HG02981 (cell line): ENCODE measurements around the gene ZFC3H1.

Experiments
- ATAC-seq: cut with Tn5 transposase; IDR thresholded peaks from one replicate; pipeline ENCODE4 v1.9.1; 2021; ENCODE audit warnings: mild to moderate bottlenecking, moderate library complexity; ENCODE audit not compliant: unreplicated experiment

Gene ZFC3H1

GRCh38 chr12:71641390-71641789 is 22.3 kb downstream of the ZFC3H1 start:
- no peak for ATAC-seq

- ATAC-seq, result no peak
These were observed 23.3 kb downstream of the ZFC3H1 start for GRCh38 chr12:71640316-71640715.

GRCh38 chr12:71639341-71639760 is 24.3 kb downstream of the ZFC3H1 start:
- peak; percentile 45 for ATAC-seq

- ATAC-seq, result no peak
These were observed 25.1 kb downstream of the ZFC3H1 start for GRCh38 chr12:71638499-71638898.

- peak; percentile 50 for ATAC-seq
These were observed 26.9 kb downstream of the ZFC3H1 start for GRCh38 chr12:71636704-71637115.

GRCh38 chr12:71627438-71628002 is 36.1 kb downstream of the ZFC3H1 start:
- no peak for ATAC-seq

GRCh38 chr12:71626768-71627167 is 36.9 kb downstream of the ZFC3H1 start:
- ATAC-seq, result no peak

- ATAC-seq, result peak; percentile 61
These were observed 37.5 kb downstream of the ZFC3H1 start for GRCh38 chr12:71626098-71626497.

- no peak for ATAC-seq
These were observed 38.2 kb downstream of the ZFC3H1 start for GRCh38 chr12:71625476-71625875.

GRCh38 chr12:71621938-71622337 is 41.7 kb downstream of the ZFC3H1 start:
- no peak for ATAC-seq

GRCh38 chr12:71610031-71610795 is 53.4 kb downstream of the ZFC3H1 start:
- no peak for ATAC-seq

GRCh38 chr12:71607494-71608330 is 55.9 kb downstream of the ZFC3H1 start:
- no peak for ATAC-seq

- no peak for ATAC-seq
These were observed 58.6 kb downstream of the ZFC3H1 start for GRCh38 chr12:71605039-71605438.

GRCh38 chr12:71602761-71603577 is 60.7 kb downstream of the ZFC3H1 start:
- no peak for ATAC-seq

GRCh38 chr12:71601546-71601945 is 62.1 kb downstream of the ZFC3H1 start:
- no peak for ATAC-seq

- ATAC-seq, result no peak
These were observed 64.4 kb downstream of the ZFC3H1 start for GRCh38 chr12:71599210-71599609.

- no peak for ATAC-seq
These were observed 69.3 kb downstream of the ZFC3H1 start for GRCh38 chr12:71594214-71594948.

GRCh38 chr12:71592841-71593240 is 70.8 kb downstream of the ZFC3H1 start:
- ATAC-seq, result no peak

- ATAC-seq, result no peak
These were observed 72.0 kb downstream of the ZFC3H1 start for GRCh38 chr12:71591601-71592000.

- ATAC-seq, result no peak
These were observed 74.2 kb downstream of the ZFC3H1 start for GRCh38 chr12:71589478-71589881.
